ENCODE results near the gene TADA2B. TPM values are rescaled to one million over a fixed set of nuclear protein-coding genes. Genes with fewer than 3 reads are reported as not detected.

Gene TADA2B
- total RNA-seq, 2 donors from 2014 or later, result 20.8 to 27.0 TPM

DNA sequence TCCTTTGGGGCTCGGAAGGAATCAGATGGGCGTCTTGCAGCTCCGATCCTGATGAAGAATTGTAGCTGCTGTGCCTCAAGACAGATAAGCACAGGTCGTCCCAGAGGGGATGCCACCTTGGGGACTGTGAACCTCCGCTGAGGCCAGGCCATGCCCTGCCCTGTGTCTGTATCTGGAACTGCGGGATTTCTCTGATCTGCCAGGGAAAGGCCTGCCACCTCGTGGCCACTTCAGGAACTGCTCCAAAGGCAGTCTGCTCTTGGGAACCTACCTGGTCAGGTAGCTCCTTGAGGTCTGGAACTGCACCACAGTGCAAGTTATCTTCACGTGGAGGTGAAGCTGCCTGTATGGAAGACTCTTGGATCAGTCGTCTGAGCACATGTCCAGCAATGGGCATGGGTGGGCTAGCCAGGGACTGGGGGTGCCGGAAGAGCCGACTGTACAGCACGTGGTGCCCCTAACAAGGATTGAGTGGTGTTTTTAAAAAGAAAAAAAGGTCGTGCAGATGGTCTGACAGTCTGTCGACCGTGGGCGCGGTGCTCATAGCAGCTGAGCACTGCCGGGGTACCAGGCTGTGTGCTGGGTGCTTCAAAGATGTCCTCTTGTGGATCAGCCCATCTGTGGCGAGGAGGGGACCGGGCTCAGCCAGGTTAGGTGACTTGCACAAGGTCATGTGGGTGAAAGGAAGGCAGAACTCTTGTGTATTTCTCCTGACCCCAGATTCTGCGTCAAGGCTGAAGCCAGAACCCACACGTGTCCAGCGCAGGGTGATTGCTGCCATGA lies 27.7 kb downstream of the TADA2B start:
- Histone ChIP-seq H3K4me3 (no peak overlapping the region), H3K27me3 (no peaks in the 10 kb centered on the region), H3K36me3 (no peaks in the 10 kb centered on the region), H3K27ac (no peak overlapping the region), H3K9me3 (no peaks in the 10 kb centered on the region), H3K4me1 (peaks cover 0 to 32% of the 10 kb centered on the region in 2 donors)
- DNase-seq (ENCODE audit: low spot score), result peak; percentile 85
- TF ChIP-seq, protein P1, sequence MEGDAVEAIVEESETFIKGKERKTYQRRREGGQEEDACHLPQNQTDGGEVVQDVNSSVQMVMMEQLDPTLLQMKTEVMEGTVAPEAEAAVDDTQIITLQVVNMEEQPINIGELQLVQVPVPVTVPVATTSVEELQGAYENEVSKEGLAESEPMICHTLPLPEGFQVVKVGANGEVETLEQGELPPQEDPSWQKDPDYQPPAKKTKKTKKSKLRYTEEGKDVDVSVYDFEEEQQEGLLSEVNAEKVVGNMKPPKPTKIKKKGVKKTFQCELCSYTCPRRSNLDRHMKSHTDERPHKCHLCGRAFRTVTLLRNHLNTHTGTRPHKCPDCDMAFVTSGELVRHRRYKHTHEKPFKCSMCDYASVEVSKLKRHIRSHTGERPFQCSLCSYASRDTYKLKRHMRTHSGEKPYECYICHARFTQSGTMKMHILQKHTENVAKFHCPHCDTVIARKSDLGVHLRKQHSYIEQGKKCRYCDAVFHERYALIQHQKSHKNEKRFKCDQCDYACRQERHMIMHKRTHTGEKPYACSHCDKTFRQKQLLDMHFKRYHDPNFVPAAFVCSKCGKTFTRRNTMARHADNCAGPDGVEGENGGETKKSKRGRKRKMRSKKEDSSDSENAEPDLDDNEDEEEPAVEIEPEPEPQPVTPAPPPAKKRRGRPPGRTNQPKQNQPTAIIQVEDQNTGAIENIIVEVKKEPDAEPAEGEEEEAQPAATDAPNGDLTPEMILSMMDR (IDR thresholded peaks at IDR 0.05), result peak; percentile 95 to 99

DNA sequence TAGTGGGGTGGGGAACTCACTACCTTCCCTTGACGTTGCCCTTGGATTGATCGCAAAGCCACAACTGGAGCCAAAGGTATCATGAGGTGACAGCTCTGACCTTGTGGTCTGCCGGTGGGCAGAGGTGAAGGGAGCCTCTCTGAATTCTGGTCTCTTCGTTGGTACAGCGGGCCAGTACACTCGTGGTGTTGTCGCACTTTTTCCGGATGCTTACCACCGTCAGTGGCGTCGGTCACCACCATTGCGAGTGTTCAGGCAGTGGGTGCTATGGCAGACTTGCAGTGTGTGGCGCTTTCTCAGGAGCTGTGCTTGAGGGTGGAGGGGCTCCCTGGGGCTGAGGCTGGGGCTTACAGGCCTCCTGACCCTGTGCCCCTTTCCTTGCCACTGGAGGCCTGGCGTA lies 29.9 kb downstream of the TADA2B start:
- Histone ChIP-seq H3K9me3 (no peaks in the 10 kb centered on the region), H3K36me3 (no peaks in the 10 kb centered on the region), H3K4me1 (peaks cover 0 to 16% of the 10 kb centered on the region in 2 donors), H3K4me3 (no peak overlapping the region), H3K27ac (no peak overlapping the region), H3K27me3 (no peaks in the 10 kb centered on the region)
- TF ChIP-seq, protein P1 (IDR thresholded peaks at IDR 0.05), result no peak
- DNase-seq (ENCODE audit: low spot score), result no peak

GRCh38 chr4:7073526-7074390 lies 30.6 kb downstream of the TADA2B start:
- DNase-seq (ENCODE audit: low spot score), result no peak
- Histone ChIP-seq H3K27ac (no peak overlapping the region), H3K36me3 (no peaks in the 10 kb centered on the region), H3K9me3 (no peaks in the 10 kb centered on the region), H3K4me1 (peaks cover 0 to 13% of the 10 kb centered on the region in 2 donors), H3K4me3 (no peak overlapping the region), H3K27me3 (no peaks in the 10 kb centered on the region)
- TF ChIP-seq, protein P1 (IDR thresholded peaks at IDR 0.05), result no peak

GRCh38 chr4:7074426-7074825 lies 31.3 kb downstream of the TADA2B start:
- Histone ChIP-seq H3K27me3 (no peaks in the 10 kb centered on the region), H3K27ac (no peak overlapping the region)
- TF ChIP-seq, protein P1 (IDR thresholded peaks at IDR 0.05), result no peak

GRCh38 chr4:7075962-7076695 lies 33.0 kb downstream of the TADA2B start:
- no peak overlapping the region for H3K4me3 ChIP-seq
- no peaks in the 10 kb centered on the region for H3K36me3 ChIP-seq
- TF ChIP-seq, protein P1 (IDR thresholded peaks at IDR 0.05), result no peak
- no peaks in the 10 kb centered on the region for H3K9me3 ChIP-seq
- no peaks in the 10 kb centered on the region for H3K27me3 ChIP-seq
- DNase-seq (ENCODE audit: low spot score), result no peak
- no peak overlapping the region for H3K27ac ChIP-seq
- H3K4me1 ChIP-seq, result no peaks in the 10 kb centered on the region

More at GRCh38 chr4:7074426-7074825, 31.3 kb downstream of the TADA2B start:
- DNase-seq (ENCODE audit: low spot score), result no peak
- Histone ChIP-seq H3K9me3 (no peaks in the 10 kb centered on the region), H3K4me3 (no peak overlapping the region), H3K36me3 (no peaks in the 10 kb centered on the region), H3K4me1 (peaks cover 0 to 7% of the 10 kb centered on the region in 2 donors)
